Karpas-422 (cell line): ENCODE data around the gene TECPR1. TPM values are rescaled to one million over a fixed set of nuclear protein-coding genes. Genes with fewer than 3 reads are reported as not detected.

Experiments
- DNase-seq: peaks from one replicate; pipeline ENCODE4 v3.0.0-alpha.2; 2015
- H2AFZ ChIP-seq: fragments of 200-600 bp; sonication (generic); 2 replicates; pipeline ENCODE4 v1.6.1; 2014; ENCODE audit warnings: antibody characterized with exemption, low read length, mixed read lengths
- H3K27ac ChIP-seq: fragments of 200-600 bp; sonication (generic); 2 replicates; pipeline ENCODE4 v1.5.1; 2014; ENCODE audit warnings: mild to moderate bottlenecking, low read length, moderate library complexity
- H3K27me3 ChIP-seq: fragments of 200-600 bp; sonication (generic); 2 replicates; pipeline ENCODE4 v1.6.1; 2014; ENCODE audit warnings: low read length, mixed read lengths
- H3K36me3 ChIP-seq: fragments of 200-600 bp; sonication (generic); 2 replicates; pipeline ENCODE4 v1.6.1; 2014; ENCODE audit warnings: low read length, mixed read lengths; ENCODE audit not compliant: insufficient read depth
- H3K4me1 ChIP-seq: fragments of 200-600 bp; sonication (generic); 2 replicates; pipeline ENCODE4 v1.6.1; 2014; ENCODE audit warnings: mild to moderate bottlenecking, low read length, mixed read lengths
- H3K4me2 ChIP-seq: fragments of 200-600 bp; sonication (generic); 2 replicates; pipeline ENCODE4 v1.6.1; 2014; ENCODE audit warnings: low read length, low read depth, mild to moderate bottlenecking; ENCODE audit not compliant: poor library complexity, severe bottlenecking
- H3K4me3 ChIP-seq: fragments of 200-600 bp; sonication (generic); 2 replicates; pipeline ENCODE4 v1.5.1; 2014; ENCODE audit warnings: mild to moderate bottlenecking, antibody characterized with exemption, low read length, mixed read lengths
- H3K79me2 ChIP-seq: fragments of 200-600 bp; sonication (generic); 2 replicates; pipeline ENCODE4 v1.6.1; 2014; ENCODE audit warnings: mild to moderate bottlenecking, low read length, mixed read lengths
- H3K9ac ChIP-seq: fragments of 200-600 bp; sonication (generic); 2 replicates; pipeline ENCODE4 v1.6.0; 2014; ENCODE audit warnings: low read length
- H3K9me2 ChIP-seq: fragments of 200-600 bp; sonication (generic), shearing (Covaris generic); replicated peaks from 2 replicates; pipeline ENCODE4 v1.6.0; 2014; ENCODE audit warnings: mild to moderate bottlenecking, low read length, moderate library complexity; ENCODE audit not compliant: insufficient read depth
- H3K9me3 ChIP-seq: fragments of 300-700, 200-600 bp; sonication (generic); 2 replicates; pipeline ENCODE4 v1.6.1; 2014; ENCODE audit warnings: low read length, mixed read lengths
- H4K20me1 ChIP-seq: fragments of 200-600 bp; sonication (generic); 2 replicates; pipeline ENCODE4 v1.6.1; 2014; ENCODE audit warnings: mild to moderate bottlenecking, antibody characterized with exemption, low read length, low read depth; ENCODE audit not compliant: insufficient read depth
- total RNA-seq: library from RNA; depleted of rRNA; stranded (reverse); fragments of >200 nt; shearing (Covaris generic); gene quantifications from 2 replicates; pipeline ENCODE4 v1.2.3, GENCODE V29; 2014; ENCODE audit warnings: low replicate concordance

TECPR1 gene
- total RNA-seq, 1 experiment from 2014 or later: 30.7 TPM

- H3K4me2 ChIP-seq: no peak overlapping the region
- H4K20me1 ChIP-seq: 0 out of 2 replicates have a peak, but pooled peaks cover 7% of the 10 kb centered on the region
- no peak overlapping the region for H3K4me3 ChIP-seq
- H3K9me3 ChIP-seq: no peaks in the 10 kb centered on the region
- no peak for DNase-seq
- no peaks in the 10 kb centered on the region for H3K9me2 ChIP-seq
- no peak overlapping the region for H3K27ac ChIP-seq
- H2AFZ ChIP-seq: no peak overlapping the region
- H3K4me1 ChIP-seq: no peaks in the 10 kb centered on the region
- no peaks in the 10 kb centered on the region for H3K79me2 ChIP-seq
- no peaks in the 10 kb centered on the region for H3K27me3 ChIP-seq
- no peak overlapping the region for H3K9ac ChIP-seq
- H3K36me3 ChIP-seq: no peaks in the 10 kb centered on the region
Observed at GRCh38 chr7:98178762-98179490, 73.1 kb downstream of the TECPR1 start.

GRCh38 chr7:98178321-98178720 is 73.7 kb downstream of the TECPR1 start:
- Histone ChIP-seq H3K9me2 (no peaks in the 10 kb centered on the region), H3K9ac (no peak overlapping the region), H3K4me2 (no peak overlapping the region), H3K79me2 (no peaks in the 10 kb centered on the region), H3K9me3 (no peaks in the 10 kb centered on the region), H3K4me3 (no peak overlapping the region), H3K27me3 (no peaks in the 10 kb centered on the region), H3K36me3 (no peaks in the 10 kb centered on the region), H3K4me1 (no peaks in the 10 kb centered on the region), H4K20me1 (0 out of 2 replicates have a peak, but pooled peaks cover 7% of the 10 kb centered on the region), H2AFZ (no peak overlapping the region), H3K27ac (no peak overlapping the region)
- DNase-seq: no peak

GRCh38 chr7:98177553-98177952 is 74.5 kb downstream of the TECPR1 start:
- H3K36me3 ChIP-seq: no peaks in the 10 kb centered on the region

GRCh38 chr7:98175260-98175940 is 76.6 kb downstream of the TECPR1 start:
- Histone ChIP-seq H3K9me2 (no peaks in the 10 kb centered on the region), H3K4me3 (no peak overlapping the region), H3K79me2 (no peaks in the 10 kb centered on the region), H2AFZ (no peak overlapping the region), H3K4me2 (no peak overlapping the region), H3K36me3 (no peaks in the 10 kb centered on the region), H3K27me3 (no peaks in the 10 kb centered on the region), H3K4me1 (no peaks in the 10 kb centered on the region), H3K9ac (no peak overlapping the region), H4K20me1 (0 out of 2 replicates have a peak, but pooled peaks cover 7% of the 10 kb centered on the region), H3K9me3 (no peaks in the 10 kb centered on the region), H3K27ac (no peak overlapping the region)
- DNase-seq: no peak

More at GRCh38 chr7:98177553-98177952, 74.5 kb downstream of the TECPR1 start:
- Histone ChIP-seq H3K9me3 (no peaks in the 10 kb centered on the region), H3K27me3 (no peaks in the 10 kb centered on the region), H3K4me3 (no peak overlapping the region), H3K4me1 (no peaks in the 10 kb centered on the region), H3K9me2 (no peaks in the 10 kb centered on the region), H2AFZ (no peak overlapping the region), H3K9ac (no peak overlapping the region), H3K79me2 (no peaks in the 10 kb centered on the region), H3K4me2 (no peak overlapping the region), H3K27ac (no peak overlapping the region), H4K20me1 (0 out of 2 replicates have a peak, but pooled peaks cover 7% of the 10 kb centered on the region)
- DNase-seq: no peak

GRCh38 chr7:98174334-98175259 is 77.4 kb downstream of the TECPR1 start:
- no peak for DNase-seq
- H3K9me3 ChIP-seq: no peaks in the 10 kb centered on the region
- H3K9ac ChIP-seq: no peak overlapping the region
- no peak overlapping the region for H3K27ac ChIP-seq
- no peaks in the 10 kb centered on the region for H3K9me2 ChIP-seq
- no peaks in the 10 kb centered on the region for H3K79me2 ChIP-seq
- no peaks in the 10 kb centered on the region for H3K27me3 ChIP-seq
- peaks cover 9% of the 10 kb centered on the region for H4K20me1 ChIP-seq
- no peak overlapping the region for H2AFZ ChIP-seq
- no peaks in the 10 kb centered on the region for H3K36me3 ChIP-seq
- no peak overlapping the region for H3K4me3 ChIP-seq
- no peaks in the 10 kb centered on the region for H3K4me1 ChIP-seq
- H3K4me2 ChIP-seq: no peak overlapping the region

GRCh38 chr7:98171449-98171848 is 80.6 kb downstream of the TECPR1 start:
- Histone ChIP-seq H3K9ac (no peak overlapping the region), H4K20me1 (peaks cover 29% of the 10 kb centered on the region), H2AFZ (no peak overlapping the region), H3K27me3 (no peaks in the 10 kb centered on the region), H3K4me1 (no peaks in the 10 kb centered on the region), H3K27ac (no peak overlapping the region), H3K4me3 (no peak overlapping the region), H3K9me3 (no peaks in the 10 kb centered on the region), H3K36me3 (no peaks in the 10 kb centered on the region), H3K9me2 (no peaks in the 10 kb centered on the region), H3K79me2 (no peaks in the 10 kb centered on the region), H3K4me2 (no peak overlapping the region)
- DNase-seq: no peak

GRCh38 chr7:98170966-98171365 is 81.1 kb downstream of the TECPR1 start:
- Histone ChIP-seq H3K4me3 (no peak overlapping the region), H3K36me3 (no peaks in the 10 kb centered on the region), H3K4me2 (no peak overlapping the region), H2AFZ (no peak overlapping the region), H3K27ac (no peak overlapping the region), H3K79me2 (no peaks in the 10 kb centered on the region), H3K9me3 (no peaks in the 10 kb centered on the region), H4K20me1 (peaks cover 31% of the 10 kb centered on the region), H3K9me2 (no peaks in the 10 kb centered on the region), H3K27me3 (no peaks in the 10 kb centered on the region), H3K4me1 (no peaks in the 10 kb centered on the region), H3K9ac (no peak overlapping the region)
- no peak for DNase-seq
